ENCODE measurements around the gene TOMM20. TPM values are rescaled to one million over a fixed set of nuclear protein-coding genes. Genes with fewer than 3 reads are reported as not detected.
A peak's percentile ranks its signal among the peaks of the same experiment; 100 is the strongest.

Gene TOMM20
- total and polyA plus RNA-seq, 9 of the 15 experiments (the other 6 are each of a cell fraction or from before 2014, with no cell fraction given) = 70.6 to 334 (median 159) TPM

DNA sequence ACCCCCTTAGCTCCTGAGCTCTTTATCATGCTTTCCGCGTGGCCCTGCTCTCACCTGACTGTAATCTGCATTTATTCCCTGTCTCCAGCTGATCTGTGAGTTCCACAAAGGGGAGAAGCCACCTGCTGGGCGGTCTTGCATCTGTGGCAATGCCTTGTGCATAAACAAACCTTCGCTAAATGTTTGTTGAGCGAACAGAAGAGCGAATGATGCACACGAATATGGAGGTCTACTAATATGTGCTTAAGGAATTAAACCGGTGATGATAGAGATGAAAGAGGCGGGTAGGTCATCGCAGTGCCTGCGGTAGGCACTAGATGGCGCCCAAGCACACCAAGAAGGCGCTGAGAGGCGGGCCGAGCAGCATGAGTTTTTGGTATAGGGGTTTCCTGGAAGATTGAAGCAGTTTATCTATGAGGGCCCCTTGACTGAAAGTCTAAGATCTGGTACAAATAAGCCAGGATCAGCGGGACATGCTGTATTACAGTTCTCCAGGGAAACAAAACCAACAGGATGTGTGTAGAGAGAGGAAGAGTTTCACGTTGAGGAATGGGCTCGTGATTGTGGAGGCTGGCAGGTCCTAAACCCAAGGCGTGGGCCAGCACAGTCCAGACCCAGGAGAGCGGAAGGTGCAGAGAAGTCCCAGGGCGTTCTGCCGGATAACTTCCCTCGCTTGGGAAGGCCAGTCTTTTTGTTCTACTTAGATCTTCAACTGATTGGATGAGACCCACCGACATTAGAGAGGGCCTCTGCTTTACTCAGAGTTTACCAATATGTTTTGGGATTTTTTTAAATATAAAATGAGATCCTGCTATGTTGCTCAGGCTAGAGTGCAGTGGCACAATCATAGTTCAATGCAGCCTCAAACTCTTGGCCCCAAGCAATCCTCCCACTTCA, 34.7 kb downstream of the TOMM20 start (continued):
- TF ChIP-seq, protein P1, sequence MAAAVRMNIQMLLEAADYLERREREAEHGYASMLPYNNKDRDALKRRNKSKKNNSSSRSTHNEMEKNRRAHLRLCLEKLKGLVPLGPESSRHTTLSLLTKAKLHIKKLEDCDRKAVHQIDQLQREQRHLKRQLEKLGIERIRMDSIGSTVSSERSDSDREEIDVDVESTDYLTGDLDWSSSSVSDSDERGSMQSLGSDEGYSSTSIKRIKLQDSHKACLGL (CRISPR knock-in tag; IDR thresholded peaks at IDR 0.05; ENCODE audit: borderline replicate concordance, poor library complexity, severe bottlenecking) = no peak
- TF ChIP-seq POLR3G (IDR thresholded peaks at IDR 0.05; ENCODE audit: extremely low read depth, insufficient read length, insufficient replicate concordance) (no peak), KAT8 (IDR thresholded peaks at IDR 0.05; ENCODE audit: low read depth) (no peak), TGIF2 (CRISPR knock-in tag; IDR thresholded peaks at IDR 0.05) (no peak), NR2C2 (CRISPR knock-in tag; IDR thresholded peaks at IDR 0.05) (no peak), NR2C2 (tag; IDR thresholded peaks at IDR 0.05) (no peak), RBM15 (IDR thresholded peaks at IDR 0.05; ENCODE audit: insufficient read depth, low read length) (no peak), ARID2 (IDR thresholded peaks at IDR 0.05) (peak; percentile 74), ZNF436 (CRISPR knock-in tag; IDR thresholded peaks at IDR 0.05) (no peak), ARID3B (CRISPR knock-in tag; IDR thresholded peaks at IDR 0.05; ENCODE audit: borderline replicate concordance) (0 out of 2 replicates have a peak, but pooled peaks have one; percentile 35), ZNF644 (tag; IDR thresholded peaks at IDR 0.05; ENCODE audit: low read depth) (no peak), ILK (tag; IDR thresholded peaks at IDR 0.05; ENCODE audit: borderline replicate concordance, low read depth) (no peak), KDM2B (CRISPR knock-in tag; IDR thresholded peaks at IDR 0.05) (no peak), SREBF2 (CRISPR knock-in tag; IDR thresholded peaks at IDR 0.05) (no peak), DEAF1 (CRISPR knock-in tag; IDR thresholded peaks at IDR 0.05) (peak; percentile 78), ZNF224 (CRISPR knock-in tag; IDR thresholded peaks at IDR 0.05) (no peak), HLTF (IDR thresholded peaks at IDR 0.05) (no peak), PKNOX1 (IDR thresholded peaks at IDR 0.05) (no peak)
- TF ChIP-seq, protein P2, sequence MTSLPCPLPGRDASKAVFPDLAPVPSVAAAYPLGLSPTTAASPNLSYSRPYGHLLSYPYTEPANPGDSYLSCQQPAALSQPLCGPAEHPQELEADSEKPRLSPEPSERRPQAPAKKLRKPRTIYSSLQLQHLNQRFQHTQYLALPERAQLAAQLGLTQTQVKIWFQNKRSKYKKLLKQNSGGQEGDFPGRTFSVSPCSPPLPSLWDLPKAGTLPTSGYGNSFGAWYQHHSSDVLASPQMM (CRISPR knock-in tag; IDR thresholded peaks at IDR 0.05) = no peak
